CD14-positive monocyte (primary cell): Measurements from ENCODE around the gene MED13L. TPM values are rescaled to one million over a fixed set of nuclear protein-coding genes. Genes with fewer than 3 reads are reported as not detected.

Source experiments
- DNase-seq, 3 donors: peaks; one replicate each; pipeline ENCODE4 v3.0.0-alpha.2; 2011 to 2022
- H2AFZ ChIP-seq: 2 replicates; pipeline ENCODE4 v1.6.0; 2012; ENCODE audit warnings: mild to moderate bottlenecking, low read depth, low read length, inconsistent platforms; ENCODE audit not compliant: insufficient read depth, poor library complexity, severe bottlenecking
- H3K27ac ChIP-seq, 2 donors: 1 replicate in 1 of 2; 2 replicates in 1 of 2; pipeline ENCODE4 v1.5.1; 2012 to 2013; ENCODE audit warnings: low read length in 2 of 2, control low read depth in 1 of 2, inconsistent platforms in 1 of 2, low read depth in 1 of 2, mild to moderate bottlenecking in 1 of 2
- H3K27me3 ChIP-seq, 2 donors: one replicate each; pipeline versions ENCODE4 v1.6.0 to v1.6.1; 2011 to 2013; ENCODE audit warnings: low read length in 2 of 2; ENCODE audit not compliant: control insufficient read depth in 2 of 2, insufficient read depth in 2 of 2
- H3K36me3 ChIP-seq, 2 donors: replicated peaks in 1 of 2; 1 replicate in 1 of 2; 2 replicates in 1 of 2; pipeline versions ENCODE4 v1.5.1 to v1.6.1; 2012 to 2013; ENCODE audit warnings: low read length in 2 of 2, control low read depth in 1 of 2, inconsistent platforms in 1 of 2, mild to moderate bottlenecking in 1 of 2; ENCODE audit not compliant: insufficient read depth in 2 of 2, control insufficient read depth in 1 of 2
- H3K4me1 ChIP-seq, 2 donors: 1 replicate in 1 of 2; 2 replicates in 1 of 2; pipeline versions ENCODE4 v1.5.1 to v1.6.1; 2012 to 2013; ENCODE audit warnings: low read length in 2 of 2, control low read depth in 1 of 2, inconsistent platforms in 1 of 2, mild to moderate bottlenecking in 1 of 2, moderate library complexity in 1 of 2; ENCODE audit not compliant: insufficient read depth in 2 of 2, control insufficient read depth in 1 of 2
- H3K4me2 ChIP-seq: replicated peaks from 2 replicates; pipeline ENCODE3; 2012; ENCODE audit warnings: low read length, moderate library complexity, mild to moderate bottlenecking; ENCODE audit not compliant: poor library complexity, severe bottlenecking; ENCODE audit errors: extremely low read depth
- H3K4me3 ChIP-seq, 3 experiments: fragments of 200-600 bp in 1 of 3; sonication (generic) in 1 of 3; replicated peaks in 1 of 3; 1 replicate in 2 of 3; 2 replicates in 1 of 3; pipeline ENCODE4 v1.5.1; 2011 to 2013; ENCODE audit warnings: low read length in 3 of 3, mild to moderate bottlenecking in 3 of 3, control low read depth in 2 of 3, low read depth in 2 of 3, inconsistent platforms in 1 of 3, moderate library complexity in 1 of 3
- H3K79me2 ChIP-seq: 2 replicates; pipeline ENCODE4 v1.6.0; 2012; ENCODE audit warnings: mild to moderate bottlenecking, control low read depth, inconsistent platforms, low read length, moderate library complexity; ENCODE audit not compliant: insufficient read depth
- H3K9ac ChIP-seq: 2 replicates; pipeline ENCODE4 v1.6.0; 2017; ENCODE audit warnings: low read length, mild to moderate bottlenecking; ENCODE audit not compliant: insufficient read depth, poor library complexity, severe bottlenecking
- H3K9me3 ChIP-seq, 2 donors: replicated peaks in 1 of 2; 1 replicate in 1 of 2; 2 replicates in 1 of 2; pipeline versions ENCODE4 v1.5.1 to v1.6.1; 2012 to 2013; ENCODE audit warnings: low read length in 2 of 2, control low read depth in 1 of 2; ENCODE audit not compliant: control insufficient read depth in 1 of 2, insufficient read depth in 1 of 2
- H4K20me1 ChIP-seq: 2 replicates; pipeline ENCODE4 v1.6.0; 2012; ENCODE audit warnings: mild to moderate bottlenecking, low read length, control low read depth, moderate library complexity; ENCODE audit not compliant: insufficient read depth
- H3K27ac Mint-ChIP-seq, 7 donors: one replicate each; pipeline ENCODE4 v1.8.0; 2020; ENCODE audit warnings: mild to moderate bottlenecking in 7 of 7, mixed read lengths in 7 of 7, moderate library complexity in 6 of 7, inconsistent platforms in 2 of 7
- H3K27me3 Mint-ChIP-seq, 3 donors: one replicate each; pipeline ENCODE4 v1.8.0; 2021 to 2022; ENCODE audit warnings: low read depth in 3 of 3, mild to moderate bottlenecking in 3 of 3, mixed read lengths in 3 of 3, moderate library complexity in 3 of 3, inconsistent platforms in 1 of 3
- H3K36me3 Mint-ChIP-seq, 2 donors: one replicate each; pipeline ENCODE4 v1.8.0; 2020; ENCODE audit warnings: mixed read lengths in 2 of 2, inconsistent platforms in 1 of 2, mild to moderate bottlenecking in 1 of 2
- H3K4me1 Mint-ChIP-seq: one replicate; pipeline ENCODE4 v1.8.0; 2020; ENCODE audit warnings: mild to moderate bottlenecking, mixed read lengths
- H3K4me3 Mint-ChIP-seq, 2 donors: one replicate each; pipeline ENCODE4 v1.8.0; 2020; ENCODE audit warnings: mild to moderate bottlenecking in 2 of 2, mixed read lengths in 2 of 2, moderate library complexity in 1 of 2
- H3K9me3 Mint-ChIP-seq, 7 donors: one replicate each; pipeline ENCODE4 v1.8.0; 2020 to 2022; ENCODE audit warnings: mixed read lengths in 7 of 7, mild to moderate bottlenecking in 6 of 7, moderate library complexity in 6 of 7, inconsistent platforms in 2 of 7
- CTCF ChIP-seq: fragments of 200-600 bp; IDR thresholded peaks from one replicate; pipeline ENCODE4 v1.8.0; 2022; ENCODE audit warnings: antibody characterized with exemption, mild to moderate bottlenecking
- WGBS: methylation state at CpG from one replicate; pipeline ENCODE4 v1.1.5; 2013; ENCODE audit warnings: missing lambda C conversion rate; ENCODE audit not compliant: insufficient coverage; 5-methylcytosine and 5-hydroxymethylcytosine counted together
- intact Hi-C, 2 donors: fragments of 100-400 bp; cut with micrococcal nuclease; formaldehyde crosslinking; loops; one replicate each; pipeline versions ENCODE4 v1.15.0 to v1.15.1; 2023
- polyA plus RNA-seq, 3 donors: library from polyadenylated mRNA; depleted of rRNA in 1 of 3; unstranded in 2 of 3; stranded (reverse) in 1 of 3; fragments of 300-500 nt in 2 of 3; fragments of >200 nt in 1 of 3; fragmentation: Illumina TruSeq in 2 of 3; gene quantifications; 1 replicate in 2 of 3; 2 replicates in 1 of 3; pipeline ENCODE4 v1.2.3, GENCODE V29; 2012 to 2021

MED13L gene
- polyA plus RNA-seq, 3 donors = 4.4 to 42.0 (median 7.5) TPM

GRCh38 chr12:115957686-115958290 is 319.7 kb downstream of the MED13L start:
- Histone ChIP-seq H4K20me1 (peaks cover 6% of the 10 kb centered on the region), H3K4me3 (no peak overlapping the region), H3K9me3 (no peaks in the 10 kb centered on the region), H3K9ac (no peak overlapping the region), H3K4me1 (no peaks in the 10 kb centered on the region), H3K27ac (no peak overlapping the region), H2AFZ (no peak overlapping the region), H3K79me2 (no peaks in the 10 kb centered on the region), H3K4me2 (no peak overlapping the region), H3K27me3 (no peaks in the 10 kb centered on the region), H3K36me3 (peaks cover 48 to 65% of the 10 kb centered on the region in 2 donors)
- WGBS = 100% methylated on average over 4 of the region's 6 CpGs
- Mint-ChIP-seq H3K36me3 (peaks cover 53 to 59% of the 10 kb centered on the region in 2 donors), H3K4me3 (no peak overlapping the region), H3K4me1 (no peaks in the 10 kb centered on the region), H3K27me3 (no peaks in the 10 kb centered on the region), H3K9me3 (no peaks in the 10 kb centered on the region), H3K27ac (peak overlapping the region in 2 of 7 donors; percentile 12 to 50)
- TF ChIP-seq CTCF = no peak
- no peak for DNase-seq
- intact Hi-C loops = no loop called here

GRCh38 chr12:115956659-115957058 is 320.8 kb downstream of the MED13L start:
- 100% methylated on average over 2 of the region's 4 CpGs for WGBS
- Histone ChIP-seq H3K4me2 (no peak overlapping the region), H3K27me3 (no peaks in the 10 kb centered on the region), H3K4me3 (no peak overlapping the region), H3K9ac (no peak overlapping the region), H3K79me2 (no peaks in the 10 kb centered on the region), H4K20me1 (peaks cover 6% of the 10 kb centered on the region), H3K4me1 (no peaks in the 10 kb centered on the region), H3K9me3 (no peaks in the 10 kb centered on the region), H2AFZ (no peak overlapping the region), H3K27ac (no peak overlapping the region), H3K36me3 (peaks cover 37 to 54% of the 10 kb centered on the region in 2 donors)
- Mint-ChIP-seq H3K4me1 (no peaks in the 10 kb centered on the region), H3K9me3 (peaks cover 0 to under 1% (median 0%) of the 10 kb centered on the region in 7 donors), H3K27ac (no peak overlapping the region), H3K36me3 (peaks cover 50 to 53% of the 10 kb centered on the region in 2 donors), H3K27me3 (no peaks in the 10 kb centered on the region), H3K4me3 (no peak overlapping the region)
- intact Hi-C loops = no loop called here
- DNase-seq = no peak
- no peak for TF ChIP-seq CTCF
